H1 (cell line): ENCODE measurements around the gene PTGDR2. TPM values are rescaled to one million over a fixed set of nuclear protein-coding genes. Genes with fewer than 3 reads are reported as not detected.

Experiments used
- polyA plus RNA-seq, 7 experiments: library from polyadenylated mRNA; depleted of rRNA in 3 of 7; stranded (reverse) in 5 of 7; unstranded in 2 of 7; fragments of >200 nt in 5 of 7; fragments of 200-250 nt in 2 of 7; gene quantifications; 1 replicate in 5 of 7; 2 replicates in 1 of 7; 4 replicates in 1 of 7; pipeline versions ENCODE4 v1.2.1 to v1.2.3, GENCODE V29; 2011 to 2013; ENCODE audit warnings: missing spikeins in 2 of 7, mixed read lengths in 2 of 7
- total RNA-seq: library from RNA; stranded (reverse); fragmentation: NEBNext Ultra II Directional; extraction: Animal tissue kit (Norgen Biotek cat#: 25700); gene quantifications from 2 replicates; pipeline ENCODE4 v1.2.1, GENCODE V29; 2021

PTGDR2 gene
- total and polyA plus RNA-seq, 2 of the 8 experiments (the other 6 are each of a cell fraction or from before 2014, with no cell fraction given): 0.20 TPM; not detected in 1

Other genes starting within 250 kb of the PTGDR2 start
- not detected in 2 replicates for gene MS4A8, start 156.3 kb downstream of the PTGDR2 start, total RNA-seq
- not detected in 2 replicates for gene MS4A8, start 156.3 kb downstream of the PTGDR2 start, polyA plus RNA-seq (2011; rRNA removed)
- not detected in 2 replicates for gene MS4A18, start 131.2 kb downstream of the PTGDR2 start, total RNA-seq
- not detected in 2 replicates for gene MS4A18, start 131.2 kb downstream of the PTGDR2 start, polyA plus RNA-seq (2011; rRNA removed)
- gene MS4A15, start 99.1 kb downstream of the PTGDR2 start, total RNA-seq: 0.17 TPM in 1 of 2 replicates, not detected in the other
- gene MS4A15, start 99.1 kb downstream of the PTGDR2 start, polyA plus RNA-seq (2011; rRNA removed): 0.15 and 0.41 TPM in 2 replicates
- not detected in 2 replicates for gene MS4A10, start 70.6 kb downstream of the PTGDR2 start, total RNA-seq
- gene MS4A10, start 70.6 kb downstream of the PTGDR2 start, polyA plus RNA-seq (2011; rRNA removed): not detected in 2 replicates
- gene CCDC86, start 13.8 kb downstream of the PTGDR2 start, total RNA-seq: 76.4 and 77.1 TPM in 2 replicates
- 37.7 and 55.6 TPM in 2 replicates for gene CCDC86, start 13.8 kb downstream of the PTGDR2 start, polyA plus RNA-seq (2011; rRNA removed)
- gene ZP1, start 11.6 kb upstream of the PTGDR2 start, total RNA-seq: not detected in 2 replicates
- 0.16 TPM in 1 of 2 replicates, not detected in the other for gene ZP1, start 11.6 kb upstream of the PTGDR2 start, polyA plus RNA-seq (2011; rRNA removed)
- gene PRPF19, start 50.6 kb upstream of the PTGDR2 start, total RNA-seq: 140 and 141 TPM in 2 replicates
- gene PRPF19, start 50.6 kb upstream of the PTGDR2 start, polyA plus RNA-seq (2011; rRNA removed): 107 and 176 TPM in 2 replicates
- 30.3 and 30.7 TPM in 2 replicates for gene TMEM109, start 58.2 kb upstream of the PTGDR2 start, total RNA-seq
- 27.3 and 29.9 TPM in 2 replicates for gene TMEM109, start 58.2 kb upstream of the PTGDR2 start, polyA plus RNA-seq (2011; rRNA removed)
- 97.9 and 98.2 TPM in 2 replicates for gene TMEM132A, start 68.5 kb upstream of the PTGDR2 start, total RNA-seq
- gene TMEM132A, start 68.5 kb upstream of the PTGDR2 start, polyA plus RNA-seq (2011; rRNA removed): 46.6 and 69.0 TPM in 2 replicates
- 25.8 and 33.7 TPM in 2 replicates for gene SLC15A3, start 96.2 kb upstream of the PTGDR2 start, total RNA-seq
- 31.0 and 36.4 TPM in 2 replicates for gene SLC15A3, start 96.2 kb upstream of the PTGDR2 start, polyA plus RNA-seq (2011; rRNA removed)
- gene CD6, start 115.7 kb upstream of the PTGDR2 start, total RNA-seq: 0.19 TPM in 1 of 2 replicates, not detected in the other
- 0.03 TPM in 2 replicates for gene CD6, start 115.7 kb upstream of the PTGDR2 start, polyA plus RNA-seq (2011; rRNA removed)
- gene CD5, start 246.5 kb upstream of the PTGDR2 start, total RNA-seq: not detected in 2 replicates
- gene CD5, start 246.5 kb upstream of the PTGDR2 start, polyA plus RNA-seq (2011; rRNA removed): not detected in 2 replicates